Fibroblast of skin of left biceps (primary cell): ENCODE measurements around the gene CD300A.
A peak's percentile ranks its signal among the peaks of the same experiment; 100 is the strongest.

Experiments used
- DNase-seq, 2 experiments: peaks; one replicate each; pipeline ENCODE4 v3.0.0-alpha.2; 2013; ENCODE audit warnings: low read depth in 2 of 2

CD300A gene

DNA sequence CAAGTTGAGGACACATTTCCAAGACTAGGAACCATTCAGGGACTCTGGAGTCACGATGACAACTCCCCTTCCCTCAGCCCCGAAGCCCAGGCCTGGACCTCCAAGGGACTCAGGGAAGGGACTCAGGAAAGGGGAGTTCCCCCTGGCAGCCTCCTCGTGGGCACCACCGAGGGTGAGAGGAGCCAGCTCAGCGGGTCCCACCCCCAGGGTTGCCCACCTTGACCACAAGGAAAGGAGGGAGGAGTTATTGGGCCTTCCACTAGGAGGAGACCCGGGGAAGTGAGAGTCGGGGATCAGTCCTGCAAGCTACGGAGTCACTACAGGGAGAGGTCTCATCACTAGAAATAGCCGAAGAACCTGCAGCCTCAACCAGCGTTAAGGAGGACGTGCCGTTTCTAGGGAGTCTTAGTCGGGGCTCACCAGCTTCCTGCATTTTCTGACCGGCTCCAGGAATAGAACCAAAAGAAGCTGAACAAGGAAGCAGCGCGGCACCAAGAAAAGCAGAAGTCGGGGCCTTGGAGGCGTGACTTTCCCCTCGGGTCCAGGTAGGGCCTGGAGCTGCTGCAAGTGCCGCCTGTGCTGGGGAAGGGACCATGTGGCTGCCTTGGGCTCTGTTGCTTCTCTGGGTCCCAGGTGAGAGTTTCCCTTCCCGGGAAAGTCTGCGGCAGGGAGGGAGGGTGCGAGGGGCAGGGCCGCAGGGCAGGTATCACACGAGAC lies at the start of gene CD300A:
Gene CD300A (plus strand): TSS at position 524 of the 717 bp plus-strand sequence. CDS start 70 bp downstream, at position 594.
- DNase-seq, result no peak

DNA sequence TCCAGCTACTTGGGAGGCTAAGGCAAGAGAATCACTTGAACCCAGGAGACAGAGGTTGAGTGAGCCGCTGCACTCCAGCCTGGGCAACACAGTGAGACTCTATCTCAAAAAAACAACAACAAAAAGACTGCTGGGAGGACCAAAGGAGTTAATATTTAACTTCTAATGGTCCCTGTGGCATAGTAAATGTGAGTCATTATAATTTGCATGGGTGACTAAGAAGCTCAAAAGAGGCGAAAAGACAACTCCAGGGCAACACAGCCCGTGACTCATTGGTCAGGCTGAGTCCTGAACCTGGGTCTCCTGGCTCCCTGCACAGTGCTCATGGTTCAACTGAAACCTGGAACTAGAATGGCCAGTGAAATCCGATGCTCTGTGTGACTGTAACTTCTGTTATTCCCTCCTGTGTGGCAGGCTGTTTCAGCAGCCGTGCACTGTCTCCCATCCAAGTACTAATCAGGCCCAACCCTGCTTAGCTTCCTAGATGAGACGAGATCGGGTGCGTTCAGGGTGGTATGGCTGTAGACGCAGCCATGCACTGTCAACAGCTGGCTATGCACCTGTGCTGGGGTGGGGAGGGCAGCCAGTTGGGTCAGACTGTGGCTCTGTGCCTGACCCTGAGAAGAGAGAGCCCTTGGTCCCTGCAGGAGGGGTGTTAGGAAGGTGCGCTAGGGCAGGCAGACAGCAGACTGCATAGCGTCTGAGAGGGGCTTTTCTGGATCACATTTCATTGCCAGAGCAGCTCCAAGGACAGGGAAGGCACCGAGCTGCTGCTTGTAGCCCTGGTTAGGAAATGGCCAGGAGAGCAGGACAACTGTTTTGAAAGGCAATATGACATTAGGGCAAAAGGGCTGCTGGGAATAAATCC lies 49.0 kb upstream of the CD300A start:
- no peak for DNase-seq

DNA sequence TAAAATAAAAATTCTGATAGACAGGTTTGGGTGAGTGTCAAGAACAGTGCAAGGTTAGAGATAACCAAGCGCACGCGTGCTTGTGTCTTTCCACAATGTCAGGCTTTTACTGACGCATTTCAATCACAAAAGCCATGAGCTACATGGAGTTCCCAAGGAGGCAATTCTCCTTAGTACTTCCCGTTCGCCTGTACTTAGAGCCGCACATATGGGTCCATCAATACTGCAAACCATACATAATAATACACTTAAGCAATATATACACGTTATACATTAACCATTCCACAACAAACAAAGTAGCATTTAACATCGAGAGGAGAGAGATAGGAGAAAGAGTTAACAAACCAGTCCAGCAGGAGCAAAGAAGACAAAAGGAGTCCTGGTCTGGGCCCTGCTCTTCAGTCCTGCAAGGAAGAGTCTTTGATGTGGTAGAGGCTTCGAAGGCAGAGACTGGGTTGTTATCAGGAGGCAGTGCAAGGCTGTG lies 46.5 kb upstream of the CD300A start:
- no peak for DNase-seq

DNA sequence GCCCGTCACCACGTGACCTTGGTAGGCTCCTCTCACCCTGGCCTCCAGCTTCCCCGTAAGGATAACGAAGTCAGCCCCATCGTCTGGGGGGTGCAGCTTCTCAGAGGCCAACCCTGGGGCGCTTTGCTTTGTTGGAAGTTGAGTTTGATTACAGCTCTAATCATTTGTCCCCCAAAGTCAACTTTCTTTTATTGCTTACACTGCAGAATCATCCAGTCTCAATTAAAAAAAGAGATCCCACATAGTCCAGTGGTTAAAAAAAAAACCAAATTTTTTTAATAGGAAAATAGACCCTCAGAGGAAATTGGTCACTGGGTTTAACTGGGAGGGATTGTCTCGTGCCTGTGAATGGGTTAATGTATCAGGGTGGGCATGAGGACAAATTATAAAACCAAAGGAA lies 42.3 kb upstream of the CD300A start:
- DNase-seq, result no peak

DNA sequence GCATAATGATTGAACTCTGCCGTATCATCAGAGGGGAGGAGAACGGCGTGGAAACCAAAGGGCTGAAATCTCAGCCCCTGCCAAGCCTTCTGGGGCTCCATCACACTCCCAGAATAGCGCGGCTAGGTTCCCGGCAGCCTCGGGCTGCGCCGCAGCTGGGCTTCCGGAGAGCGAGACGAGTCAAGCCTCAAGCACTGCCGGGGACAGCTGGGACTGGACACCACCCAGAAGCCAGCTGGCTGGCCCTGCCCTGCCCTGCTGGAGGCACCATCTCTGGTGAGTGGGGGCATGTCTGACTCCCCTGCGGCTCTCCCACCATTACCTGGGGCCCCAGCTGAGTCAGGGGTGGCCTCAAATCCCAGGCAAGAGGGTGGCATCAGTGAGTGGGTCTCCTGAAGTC lies 41.8 kb upstream of the CD300A start:
- no peak for DNase-seq

DNA sequence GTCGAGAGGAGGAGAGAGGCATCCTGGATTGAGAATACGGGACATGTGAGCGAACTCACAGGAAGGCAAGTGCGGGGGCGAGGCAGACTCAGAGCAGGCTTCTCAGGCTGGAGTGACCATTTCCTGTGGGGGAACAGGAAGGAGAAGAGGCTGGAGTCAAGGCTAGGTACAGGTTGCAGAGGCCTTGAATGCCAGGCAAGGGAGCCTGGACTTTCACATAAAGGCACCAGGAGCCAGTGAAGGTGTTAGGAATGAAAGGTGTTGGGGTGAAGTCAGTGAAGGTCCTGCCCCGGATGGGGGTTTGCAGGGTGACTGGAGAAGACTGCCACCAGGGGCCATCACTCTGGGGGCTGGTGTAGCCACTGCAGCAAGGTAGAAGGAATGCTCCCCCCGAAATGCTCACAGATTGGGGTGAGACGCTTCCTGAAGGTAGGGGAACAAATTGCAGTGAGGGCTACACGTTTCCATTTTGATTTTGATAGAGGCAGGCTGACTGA lies 39.8 kb upstream of the CD300A start:
- no peak for DNase-seq

DNA sequence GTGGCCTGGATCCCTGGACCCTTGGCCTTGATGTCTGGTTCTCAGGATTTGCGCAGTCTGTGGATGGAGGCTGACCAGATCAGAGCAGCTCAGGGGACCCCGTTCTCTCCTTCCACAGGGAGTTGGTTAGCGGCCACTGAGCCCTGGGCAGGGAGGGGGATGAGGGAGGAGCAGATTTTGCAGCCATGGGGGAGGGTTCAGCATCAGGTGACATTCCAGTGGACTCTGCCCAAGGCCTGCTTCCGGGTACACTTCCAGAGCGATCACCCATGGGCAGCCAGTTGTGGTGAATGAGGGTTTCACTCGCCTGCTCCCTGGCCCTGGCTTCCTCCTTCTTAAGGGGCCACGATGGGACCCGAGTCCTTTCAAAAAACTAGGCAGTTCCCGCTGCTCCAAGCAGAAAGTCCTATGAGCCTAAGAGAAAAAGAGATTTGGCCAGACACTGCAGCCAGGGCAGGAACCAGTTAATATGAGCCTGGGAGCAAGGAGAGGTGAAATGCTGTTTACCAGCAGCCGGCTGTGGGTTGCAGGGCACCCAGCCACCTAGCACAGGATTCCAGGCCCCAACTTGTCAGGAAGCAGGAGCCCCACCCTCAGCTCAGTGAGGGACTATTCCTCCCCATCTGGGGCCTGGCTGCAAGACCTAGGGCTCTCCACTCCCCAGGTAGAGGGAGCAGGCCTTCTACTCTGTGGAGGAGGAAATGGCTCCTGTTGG lies 39.2 kb upstream of the CD300A start:
- no peak for DNase-seq

DNA sequence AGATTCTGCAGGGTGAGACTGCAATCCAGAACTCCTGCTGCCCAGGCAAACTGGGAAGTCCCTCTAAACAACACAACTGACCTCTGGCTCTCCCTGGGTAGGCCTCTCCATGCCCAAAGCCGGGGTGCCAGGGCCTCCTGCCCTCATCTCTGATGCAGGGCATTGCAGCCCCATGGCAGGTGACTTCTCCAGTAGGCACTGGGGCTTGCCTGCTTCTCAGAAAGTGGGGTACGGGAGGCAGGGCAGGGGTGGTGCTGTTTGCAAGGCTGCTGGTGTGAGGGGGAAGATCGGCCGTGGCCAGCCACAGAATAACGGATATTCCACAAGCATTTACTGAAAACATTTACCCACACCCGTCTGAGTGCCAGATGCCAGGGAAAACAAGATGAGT lies 38.7 kb upstream of the CD300A start:
- no peak for DNase-seq

DNA sequence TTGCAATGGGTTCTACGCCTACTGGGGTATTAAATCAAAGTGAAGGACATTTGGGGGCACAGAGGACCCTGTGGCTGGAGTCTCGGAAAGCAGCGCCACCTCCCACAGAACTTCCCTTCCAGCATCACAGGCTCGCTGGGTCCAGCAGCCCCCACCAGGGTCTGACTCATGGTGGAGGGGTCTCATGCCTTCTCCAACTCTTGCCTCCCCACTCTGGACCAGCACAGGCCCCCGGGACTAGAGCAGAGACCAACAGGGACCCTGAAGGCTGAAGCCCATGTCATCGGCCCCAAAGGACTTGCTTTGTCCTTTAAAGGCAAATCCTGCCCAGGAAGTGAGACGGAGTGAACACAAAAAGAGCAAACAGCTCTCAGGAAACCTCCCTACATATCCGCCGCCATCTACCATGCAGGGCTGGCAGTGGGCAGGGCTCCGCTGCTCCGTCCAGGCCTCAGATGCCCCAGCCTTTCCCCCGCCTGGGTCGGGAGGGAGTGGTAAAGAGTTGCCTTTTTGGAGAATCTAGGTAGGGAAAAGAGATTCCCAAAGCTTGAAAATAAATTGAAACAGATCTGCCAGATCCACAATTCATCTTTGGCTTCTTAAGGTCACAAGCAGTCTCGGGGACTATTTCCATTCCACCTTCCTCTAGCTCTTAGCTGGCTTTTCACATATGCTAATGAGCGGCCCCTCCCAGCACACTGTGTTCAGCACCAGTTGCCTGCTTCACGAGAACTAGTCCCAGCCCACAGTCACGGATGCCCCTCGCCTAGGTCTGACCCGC lies 36.6 kb upstream of the CD300A start:
- DNase-seq, result no peak

DNA sequence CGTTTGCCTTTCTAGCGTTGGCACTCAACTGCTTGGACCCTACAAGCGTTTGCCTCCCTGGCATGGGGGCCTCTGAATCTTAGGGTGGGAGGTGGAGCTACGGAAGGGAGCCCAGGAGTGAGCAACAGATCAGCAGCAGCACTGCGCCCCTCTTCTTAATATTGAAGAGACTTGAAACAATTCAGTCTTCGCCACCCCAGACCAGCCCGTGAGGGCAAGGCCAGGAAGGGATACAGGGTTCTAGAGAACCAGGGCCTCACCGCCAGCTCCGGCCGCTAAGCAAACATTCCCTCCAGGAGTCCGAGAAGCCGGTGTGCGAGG lies 36.1 kb upstream of the CD300A start:
- DNase-seq, result no peak

DNA sequence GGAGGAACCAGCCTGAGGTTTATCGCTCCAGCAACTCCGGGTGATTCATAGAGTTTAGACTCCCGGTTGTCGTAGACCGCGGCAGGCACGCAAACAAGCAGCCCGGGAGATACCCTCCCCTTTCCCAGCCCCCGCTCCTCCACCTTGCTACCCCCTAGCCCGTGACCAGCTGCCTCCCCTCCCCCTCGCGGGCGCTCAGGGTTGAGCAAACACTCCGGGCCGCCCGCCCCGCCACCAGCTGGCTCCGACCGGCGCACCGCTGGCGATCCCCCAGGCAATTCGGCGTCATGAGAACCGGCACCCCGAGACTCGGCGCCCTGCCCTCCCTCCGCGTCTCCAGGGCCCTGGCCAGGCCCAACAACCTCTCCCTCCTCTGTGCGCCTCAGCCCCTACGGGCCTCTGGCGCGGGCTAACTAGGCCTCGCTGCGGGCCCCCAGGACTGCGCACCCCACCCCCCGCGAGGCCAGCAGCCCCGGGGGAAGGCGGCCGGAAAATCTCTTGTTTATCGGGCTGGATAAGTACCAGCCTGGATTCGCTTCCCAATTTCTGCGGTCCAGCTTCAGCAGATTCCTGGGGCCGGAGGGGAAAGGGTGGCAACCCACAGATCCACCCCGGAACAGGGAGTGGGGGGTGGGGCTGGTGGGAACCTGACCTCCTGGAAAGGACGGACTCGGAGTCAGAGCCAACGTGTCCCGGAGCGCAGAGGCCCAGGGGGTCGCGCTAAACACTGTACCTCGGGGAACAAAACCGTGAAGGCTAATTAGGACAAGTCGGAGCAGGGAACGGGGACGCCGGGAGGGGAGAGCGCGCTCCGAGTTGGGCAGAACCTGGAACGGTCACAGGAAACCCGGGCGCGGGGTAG lies 35.5 kb upstream of the CD300A start:
- peak; percentile 12 to 25 for DNase-seq

DNA sequence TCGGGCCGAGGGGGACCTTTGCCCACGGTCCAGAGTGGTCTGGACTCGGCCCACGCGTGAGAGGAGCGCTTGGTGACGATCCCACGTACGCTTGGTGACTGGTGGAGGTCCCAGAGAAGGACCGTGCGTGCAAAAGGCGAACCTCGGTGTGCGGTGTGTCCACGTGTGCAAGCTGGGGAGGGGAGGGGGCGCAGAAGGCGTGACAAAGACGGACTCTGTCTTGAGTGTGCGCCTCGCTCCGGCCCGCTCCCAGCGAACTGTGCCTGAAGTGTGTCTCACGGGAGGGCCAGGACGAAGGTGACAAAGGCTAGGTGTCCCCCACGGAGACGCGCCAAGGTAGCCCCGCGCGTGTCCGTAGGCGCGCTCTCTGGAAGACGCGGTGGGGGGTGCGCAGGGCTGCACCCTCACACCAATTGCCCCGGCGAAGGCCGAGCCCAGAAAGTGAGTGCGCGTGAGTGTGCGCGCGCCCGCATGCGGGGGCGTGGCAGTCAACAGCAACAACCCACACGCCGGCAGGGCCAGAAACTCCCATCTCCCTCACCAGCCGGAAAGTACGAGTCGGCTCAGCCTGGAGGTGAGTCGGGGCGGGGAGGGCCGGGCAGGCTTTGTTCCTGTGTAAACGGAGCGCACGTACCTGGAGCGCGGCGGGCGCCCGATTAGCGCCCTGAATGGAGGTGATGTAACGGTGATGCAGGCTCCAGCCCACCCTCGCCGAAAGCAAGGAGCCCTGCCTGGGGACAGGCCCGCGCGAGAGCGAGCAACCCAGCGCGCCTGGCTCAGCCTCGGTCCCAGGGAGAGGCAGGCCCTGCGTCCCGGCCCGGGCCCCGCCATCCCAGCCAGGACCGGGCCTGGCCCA lies 34.6 kb upstream of the CD300A start, which contains the start of gene GPRC5C:
Gene GPRC5C (plus strand): TSS at position 521 of the 856 bp plus-strand sequence. CDS start 7,689 bp downstream, outside the sequence.
- no peak for DNase-seq

DNA sequence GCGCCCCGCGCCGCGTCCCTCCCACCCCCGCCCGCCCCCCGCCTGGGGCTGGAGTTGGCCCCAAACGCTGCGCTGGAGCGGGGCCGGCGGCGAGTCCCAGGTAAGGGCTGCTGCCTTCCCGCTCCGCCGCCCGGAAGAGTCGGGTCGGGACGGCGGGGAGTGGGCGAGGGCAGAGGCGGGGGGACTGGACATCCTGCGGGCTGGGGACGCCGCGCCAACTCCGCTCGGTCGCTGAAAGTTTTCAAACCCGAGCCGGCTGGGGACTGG lies 34.1 kb upstream of the CD300A start:
- no peak for DNase-seq

DNA sequence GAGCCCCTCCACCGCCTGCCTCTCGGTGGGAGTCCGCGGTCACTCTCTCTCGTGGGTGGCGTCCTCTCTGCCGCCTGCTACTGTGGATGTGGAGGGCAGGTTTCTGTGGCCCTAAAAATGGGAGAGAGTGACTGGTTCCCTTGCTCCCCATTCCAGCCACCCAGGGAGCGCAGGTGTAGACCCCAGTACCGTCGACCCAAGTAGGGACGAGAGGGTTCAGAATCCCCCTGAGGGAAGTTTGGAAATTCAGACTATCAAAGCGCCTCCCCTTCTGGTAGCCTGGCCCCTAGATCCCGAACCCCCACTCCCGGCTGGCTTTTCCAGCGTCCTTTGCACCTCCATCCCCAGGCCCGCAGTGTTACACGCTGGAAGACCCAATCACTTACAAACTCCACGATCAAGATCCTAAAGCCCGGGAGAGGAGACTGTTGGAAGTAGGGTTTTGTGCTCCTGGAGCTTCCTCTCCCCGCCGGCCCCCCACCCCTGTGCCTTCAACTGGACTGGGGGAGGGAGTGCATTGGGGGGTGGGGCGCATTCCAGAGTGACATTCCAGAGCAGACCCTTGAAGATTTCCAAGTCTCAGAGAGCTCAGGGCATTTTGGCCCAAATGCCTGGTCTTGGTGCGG lies 33.6 kb upstream of the CD300A start:
- no peak for DNase-seq

DNA sequence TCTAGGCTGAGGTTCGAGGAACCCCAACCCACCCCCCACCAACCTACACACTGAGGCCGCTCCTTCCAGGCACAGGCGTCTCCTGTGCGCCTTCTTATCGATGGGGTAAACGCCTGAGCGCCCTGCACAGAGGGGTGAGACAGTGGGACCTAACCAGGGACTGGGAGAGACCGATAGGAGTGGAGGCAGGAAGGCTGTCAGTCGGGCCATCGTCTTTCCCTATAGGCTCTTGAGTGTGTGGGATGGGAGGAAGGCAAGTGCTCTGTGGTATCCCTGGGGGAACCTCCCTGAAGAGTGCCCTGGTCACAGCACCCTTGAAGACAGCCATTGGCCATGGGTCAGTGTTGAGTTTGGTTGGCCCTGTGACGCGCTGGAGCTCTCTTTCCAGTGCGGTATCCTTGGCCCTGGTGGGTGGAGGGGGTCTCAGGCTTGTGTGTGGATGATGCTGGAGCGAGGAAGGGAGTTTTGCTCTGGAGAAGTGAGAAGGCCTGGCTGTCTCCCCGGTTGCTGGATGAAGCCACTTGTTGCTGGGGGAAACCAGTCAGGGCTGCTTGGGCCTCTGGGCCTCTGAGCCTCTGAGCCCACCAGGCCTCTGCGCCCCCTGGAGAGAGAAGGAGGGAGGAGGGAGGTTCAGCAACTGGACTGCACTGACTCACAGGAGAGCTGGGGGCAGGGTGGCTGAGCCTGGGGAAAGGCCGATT lies 32.9 kb upstream of the CD300A start:
- no peak for DNase-seq

DNA sequence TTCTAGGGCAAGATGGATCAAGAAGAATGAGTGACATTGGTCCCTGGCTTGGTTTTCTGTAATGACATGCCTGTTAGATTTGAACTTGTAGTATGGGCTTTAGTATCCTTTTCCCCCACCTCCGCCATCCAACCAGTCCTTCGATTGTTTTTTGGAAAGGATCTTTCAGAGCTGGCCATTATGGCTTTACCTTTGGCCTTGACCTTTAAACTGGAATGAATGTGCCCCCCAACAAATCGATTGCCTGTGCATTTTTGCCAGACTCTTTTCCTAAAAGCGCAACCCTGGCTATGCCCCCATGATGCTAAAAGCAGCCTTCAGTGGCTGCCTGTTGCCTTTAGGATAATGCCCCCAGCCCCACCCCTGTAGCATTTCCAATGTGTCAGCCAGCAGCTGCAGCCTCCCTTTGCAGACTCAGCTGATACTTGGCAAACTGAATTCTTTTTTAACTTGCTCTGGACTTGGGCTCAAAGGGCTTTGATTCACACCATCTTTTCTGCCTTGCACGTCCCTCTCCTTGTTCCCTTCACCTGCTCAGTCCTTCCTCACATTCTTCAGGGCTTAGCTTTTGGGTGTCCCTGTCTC lies 30.6 kb upstream of the CD300A start:
- no peak for DNase-seq

DNA sequence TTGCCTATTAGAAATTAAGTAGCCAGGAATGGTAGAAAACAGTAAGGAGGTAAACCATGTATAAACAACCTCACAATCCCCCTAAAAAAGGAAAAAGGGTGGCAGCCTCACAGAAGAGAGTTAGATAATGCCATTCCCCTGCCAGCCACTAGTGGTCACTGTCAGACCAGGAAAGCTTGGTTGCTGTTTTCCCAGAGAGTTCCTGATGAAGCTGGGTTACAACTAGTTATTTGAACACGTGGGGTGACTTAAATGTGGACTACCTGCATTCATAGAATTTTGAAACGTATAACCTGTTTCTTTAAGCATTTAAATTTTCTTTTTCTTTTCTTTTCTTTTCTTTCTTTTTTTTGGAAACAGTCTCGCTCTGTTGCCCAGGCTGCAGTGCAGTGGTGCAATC lies 28.7 kb upstream of the CD300A start:
- no peak for DNase-seq
